ENCODE data around the gene SLC25A13.

Gene SLC25A13

DNA sequence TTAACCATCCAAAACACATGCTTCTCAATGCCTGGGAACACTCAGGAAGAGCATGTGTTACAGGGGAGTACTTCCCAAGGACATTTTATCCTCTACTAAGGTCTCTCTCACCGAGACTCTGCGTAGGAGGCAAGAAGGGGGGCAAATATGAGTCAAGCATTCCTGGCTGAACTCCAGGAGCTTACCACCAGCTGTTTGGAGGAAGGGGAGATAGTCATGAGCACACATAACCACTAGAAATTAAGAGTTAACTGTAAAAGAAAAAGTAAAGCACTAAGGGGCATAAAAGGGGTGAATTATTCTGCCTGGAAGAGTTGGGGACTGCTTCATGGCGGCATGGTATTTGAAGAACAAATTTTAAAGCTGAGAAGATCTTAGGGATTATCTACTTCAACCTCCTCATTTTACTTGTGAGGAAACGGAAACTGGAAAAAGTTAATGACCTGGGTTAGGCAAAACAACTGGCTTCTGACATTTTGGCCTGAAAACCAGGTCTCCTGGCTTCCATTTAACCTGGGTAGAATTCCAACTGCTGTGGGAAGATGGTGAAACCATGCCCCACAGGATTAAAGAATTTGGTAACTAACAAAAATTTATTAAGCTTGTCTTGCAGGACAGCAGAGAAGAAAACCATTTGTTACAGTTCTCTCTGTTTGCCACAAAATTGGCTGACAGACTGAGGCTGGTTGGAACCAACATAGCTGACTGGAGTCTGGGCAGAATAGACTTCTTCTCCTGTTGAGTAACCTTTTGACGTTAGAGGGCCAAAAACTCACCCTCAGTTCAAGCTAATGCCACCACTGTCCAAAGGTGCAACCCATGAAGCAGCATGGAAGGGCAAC, 85.5 kb downstream of the SLC25A13 start:
- Mint-ChIP-seq H3K27me3 (no peaks in the 10 kb centered on the region), H3K4me1 (peaks cover 18% of the 10 kb centered on the region), H3K36me3 (peaks cover 26% of the 10 kb centered on the region), H3K4me3 (no peak overlapping the region), H3K9me3 (no peaks in the 10 kb centered on the region), H3K27ac (no peak overlapping the region)
- DNase-seq (ENCODE audit: low spot score in 2 of 2) (no peak), ATAC-seq (ENCODE audit: low read depth) (no peak)

DNA sequence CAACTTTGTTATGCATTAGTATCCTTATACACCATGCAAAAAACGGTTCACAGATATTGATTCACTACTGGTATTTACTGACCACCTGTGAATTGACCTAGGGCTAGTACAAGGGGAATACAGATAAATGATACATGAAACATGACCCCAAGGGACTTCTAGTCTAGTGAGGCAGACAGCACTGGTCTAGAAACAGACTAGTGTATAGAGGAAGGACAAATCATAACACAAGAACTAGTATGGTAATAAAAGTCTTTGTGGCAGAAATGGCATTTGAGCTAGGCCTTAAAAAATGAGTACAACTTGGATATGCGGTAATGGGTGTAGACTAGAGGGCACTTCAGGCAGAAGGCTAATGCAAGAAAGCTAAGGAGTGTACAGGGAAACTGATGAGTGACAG, 86.6 kb downstream of the SLC25A13 start:
- Mint-ChIP-seq H3K4me1 (peaks cover 16% of the 10 kb centered on the region), H3K27ac (peak overlapping the region; percentile 60), H3K4me3 (no peak overlapping the region), H3K9me3 (no peaks in the 10 kb centered on the region), H3K36me3 (peaks cover 29% of the 10 kb centered on the region), H3K27me3 (no peaks in the 10 kb centered on the region)
- ATAC-seq (ENCODE audit: low read depth) (no peak), DNase-seq (ENCODE audit: low spot score in 2 of 2) (no peak)

DNA sequence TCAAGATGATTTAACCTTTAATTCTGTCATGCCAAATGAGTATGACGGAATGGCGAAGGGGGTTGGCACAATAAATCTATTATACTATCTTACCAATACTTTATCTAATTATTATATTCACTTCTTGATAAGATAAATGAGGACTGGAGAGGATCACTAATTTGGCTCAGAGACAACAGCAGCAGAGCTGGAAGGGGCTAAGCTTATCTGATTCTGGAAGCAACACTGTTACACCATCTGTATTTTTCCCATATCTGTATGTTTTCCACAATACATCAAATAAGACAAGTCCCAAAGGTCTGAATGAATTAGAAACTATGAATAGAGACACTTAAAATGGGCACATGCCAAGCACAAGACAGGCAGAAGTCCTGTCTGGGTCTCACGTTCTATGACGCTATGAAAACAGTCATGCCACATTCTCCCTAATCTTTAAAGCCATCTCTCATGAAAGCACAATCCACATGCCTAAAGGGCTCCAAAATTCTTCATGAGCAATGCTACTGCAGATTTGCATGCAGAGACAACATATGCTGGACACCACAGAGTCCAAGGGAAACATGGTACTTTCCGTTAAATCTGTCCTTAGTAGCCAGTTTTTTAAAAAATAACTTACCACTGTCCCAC, 88.3 kb downstream of the SLC25A13 start:
- H3K4me1 Mint-ChIP-seq, result peaks cover 16% of the 10 kb centered on the region
- H3K4me3 Mint-ChIP-seq, result no peak overlapping the region
- ATAC-seq (ENCODE audit: low read depth), result no peak
- no peaks in the 10 kb centered on the region for H3K9me3 Mint-ChIP-seq
- no peaks in the 10 kb centered on the region for H3K27me3 Mint-ChIP-seq
- no peak for DNase-seq (ENCODE audit: low spot score in 2 of 2)
- H3K27ac Mint-ChIP-seq, result no peak overlapping the region
- peaks cover 35% of the 10 kb centered on the region for H3K36me3 Mint-ChIP-seq

DNA sequence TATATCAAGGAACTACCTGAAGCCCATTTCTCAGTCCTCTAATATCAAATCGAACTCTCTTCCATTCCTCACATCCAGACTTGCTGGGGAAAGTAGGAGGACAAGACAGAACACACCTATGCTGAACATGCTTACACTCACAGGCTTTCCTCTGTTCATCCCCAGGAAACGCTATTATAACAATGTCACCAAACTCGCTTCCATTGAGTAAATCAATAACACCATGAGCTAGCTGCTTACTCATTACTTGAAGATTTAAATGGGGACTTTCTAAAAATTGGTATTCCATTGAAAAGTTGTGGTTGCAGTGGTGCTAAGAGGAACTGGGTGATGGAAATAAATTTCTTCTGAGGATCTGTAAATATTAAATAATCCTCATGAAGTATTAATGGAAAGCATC, 88.8 kb downstream of the SLC25A13 start:
- H3K9me3 Mint-ChIP-seq, result no peaks in the 10 kb centered on the region
- H3K27me3 Mint-ChIP-seq, result no peaks in the 10 kb centered on the region
- H3K36me3 Mint-ChIP-seq, result peaks cover 37% of the 10 kb centered on the region
- ATAC-seq (ENCODE audit: low read depth), result no peak
- no peak for DNase-seq (ENCODE audit: low spot score in 2 of 2)
- peaks cover 15% of the 10 kb centered on the region for H3K4me1 Mint-ChIP-seq
- no peak overlapping the region for H3K4me3 Mint-ChIP-seq
- no peak overlapping the region for H3K27ac Mint-ChIP-seq

DNA sequence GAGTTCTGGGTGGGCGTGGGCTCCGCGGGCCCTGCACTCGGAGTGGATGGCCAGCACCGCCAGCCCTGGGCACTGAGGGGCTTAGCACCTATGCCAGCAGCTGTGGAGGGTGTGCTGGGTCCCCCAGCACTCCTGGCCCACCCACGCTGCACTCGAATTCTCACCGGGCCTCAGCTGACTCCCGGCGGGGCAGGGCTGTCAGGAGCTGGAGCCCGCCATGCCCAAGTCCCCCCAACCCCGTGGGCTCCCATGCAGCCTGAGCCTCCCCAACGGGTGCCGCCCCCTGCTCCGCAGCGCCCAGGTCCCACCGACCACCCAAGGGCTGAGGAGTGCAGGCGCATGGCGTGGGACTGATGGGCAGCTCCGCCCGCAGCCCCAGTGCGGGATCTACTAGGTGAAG, 93.1 kb downstream of the SLC25A13 start:
- Mint-ChIP-seq H3K9me3 (no peaks in the 10 kb centered on the region), H3K36me3 (peaks cover 36% of the 10 kb centered on the region), H3K27me3 (no peaks in the 10 kb centered on the region), H3K27ac (no peak overlapping the region), H3K4me1 (peaks cover 3% of the 10 kb centered on the region), H3K4me3 (no peak overlapping the region)
- ATAC-seq (ENCODE audit: low read depth) (no peak), DNase-seq (ENCODE audit: low spot score in 2 of 2) (no peak)

DNA sequence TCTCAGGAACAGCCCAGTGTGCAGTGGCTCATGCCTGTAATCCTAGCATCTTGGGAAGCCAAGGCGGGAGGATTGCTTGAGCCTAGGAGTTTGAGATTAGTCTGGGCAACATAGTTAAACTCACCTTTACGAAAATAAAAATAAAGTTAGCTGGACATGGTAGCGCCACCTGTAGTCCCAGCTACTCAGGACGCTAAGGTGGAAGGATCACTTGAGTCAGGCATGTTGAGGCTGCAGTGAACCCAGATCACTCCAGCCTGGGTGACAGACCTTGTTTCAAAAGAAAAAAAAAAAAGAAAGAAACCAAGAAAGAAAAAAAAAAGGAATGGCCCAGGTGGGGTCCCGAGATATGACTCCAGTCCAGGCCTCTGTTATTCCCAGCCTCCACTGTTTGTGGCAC, 96.6 kb downstream of the SLC25A13 start:
- Mint-ChIP-seq H3K9me3 (no peaks in the 10 kb centered on the region), H3K4me1 (peaks cover 7% of the 10 kb centered on the region)

DNA sequence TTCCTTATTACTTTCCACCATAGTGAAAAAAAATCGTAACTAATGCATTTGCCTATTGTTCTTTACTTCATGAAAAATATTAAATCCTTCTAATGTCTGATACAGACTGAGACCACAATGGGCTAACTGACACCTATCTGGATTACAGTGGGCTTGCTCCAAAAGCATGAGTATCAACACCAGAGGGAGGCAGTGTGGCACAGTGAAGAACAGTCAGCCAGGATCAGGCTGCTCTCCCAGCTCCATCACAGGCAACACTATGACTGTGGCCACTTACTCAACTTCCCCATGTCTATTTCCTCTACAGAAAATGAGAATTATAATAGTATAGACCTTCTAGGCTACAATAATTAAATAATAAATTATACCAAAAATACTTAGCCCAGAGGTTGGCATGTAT, 97.2 kb downstream of the SLC25A13 start:
- no peak overlapping the region for H3K27ac Mint-ChIP-seq
- no peaks in the 10 kb centered on the region for H3K9me3 Mint-ChIP-seq
- ATAC-seq (ENCODE audit: low read depth) (no peak), DNase-seq (ENCODE audit: low spot score in 2 of 2) (no peak)
- peaks cover 19% of the 10 kb centered on the region for H3K36me3 Mint-ChIP-seq
- H3K4me3 Mint-ChIP-seq, result no peak overlapping the region
- no peaks in the 10 kb centered on the region for H3K27me3 Mint-ChIP-seq
- H3K4me1 Mint-ChIP-seq, result peaks cover 8% of the 10 kb centered on the region

More for the DNA sequence above, 96.6 kb downstream of the SLC25A13 start:
- H3K36me3 Mint-ChIP-seq, result peaks cover 23% of the 10 kb centered on the region
- ATAC-seq (ENCODE audit: low read depth) (no peak), DNase-seq (ENCODE audit: low spot score in 2 of 2) (no peak)
- no peak overlapping the region for H3K27ac Mint-ChIP-seq
- H3K4me3 Mint-ChIP-seq, result no peak overlapping the region
- no peaks in the 10 kb centered on the region for H3K27me3 Mint-ChIP-seq

DNA sequence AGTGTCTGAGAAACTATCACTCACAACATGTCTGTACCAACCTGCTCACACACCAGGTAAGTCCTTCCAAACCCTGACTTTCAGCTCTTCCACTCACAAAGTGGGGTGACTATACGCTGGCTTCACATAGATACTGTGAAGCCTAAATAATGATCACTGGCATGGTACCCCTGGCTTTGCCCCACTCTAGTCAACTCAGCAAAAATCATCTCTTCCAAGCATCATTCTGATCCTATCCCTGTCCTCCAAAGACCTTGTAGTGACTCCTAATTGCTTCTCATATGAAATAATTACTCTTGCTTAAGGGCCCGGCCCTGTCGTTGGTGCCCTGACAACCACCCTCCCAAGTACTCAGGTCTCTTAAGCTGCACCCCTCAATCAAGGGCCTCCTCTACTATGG, 97.8 kb downstream of the SLC25A13 start:
- Mint-ChIP-seq H3K9me3 (no peaks in the 10 kb centered on the region), H3K4me1 (peaks cover 11% of the 10 kb centered on the region), H3K27me3 (no peaks in the 10 kb centered on the region), H3K36me3 (peaks cover 16% of the 10 kb centered on the region), H3K4me3 (no peak overlapping the region), H3K27ac (no peak overlapping the region)
- ATAC-seq (ENCODE audit: low read depth) (no peak), DNase-seq (ENCODE audit: low spot score in 2 of 2) (no peak)

DNA sequence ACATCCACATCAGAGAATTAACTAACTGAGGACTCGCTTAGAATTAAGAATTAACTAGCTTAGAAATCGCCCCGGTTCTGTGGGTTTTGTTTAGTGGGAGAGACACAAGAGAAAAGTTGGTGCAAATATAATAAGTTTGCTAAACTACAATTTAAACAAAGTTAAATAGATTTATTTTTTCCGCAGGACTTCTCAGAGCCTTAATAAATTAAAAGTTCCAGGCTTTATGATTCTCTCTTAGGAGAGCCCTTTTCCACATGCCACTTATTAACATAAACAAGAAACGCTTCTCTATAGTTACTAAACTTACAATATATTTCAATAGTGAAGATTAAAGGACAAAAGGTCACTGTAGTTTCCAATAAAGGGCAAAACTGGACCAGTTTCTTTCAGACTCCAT, 100.0 kb downstream of the SLC25A13 start:
- H3K4me1 Mint-ChIP-seq, result peaks cover 14% of the 10 kb centered on the region
- no peak overlapping the region for H3K4me3 Mint-ChIP-seq
- H3K27ac Mint-ChIP-seq, result no peak overlapping the region
- H3K27me3 Mint-ChIP-seq, result no peaks in the 10 kb centered on the region
- no peak for DNase-seq (ENCODE audit: low spot score in 2 of 2)
- H3K9me3 Mint-ChIP-seq, result no peaks in the 10 kb centered on the region
- H3K36me3 Mint-ChIP-seq, result peaks cover 15% of the 10 kb centered on the region
- no peak for ATAC-seq (ENCODE audit: low read depth)

DNA sequence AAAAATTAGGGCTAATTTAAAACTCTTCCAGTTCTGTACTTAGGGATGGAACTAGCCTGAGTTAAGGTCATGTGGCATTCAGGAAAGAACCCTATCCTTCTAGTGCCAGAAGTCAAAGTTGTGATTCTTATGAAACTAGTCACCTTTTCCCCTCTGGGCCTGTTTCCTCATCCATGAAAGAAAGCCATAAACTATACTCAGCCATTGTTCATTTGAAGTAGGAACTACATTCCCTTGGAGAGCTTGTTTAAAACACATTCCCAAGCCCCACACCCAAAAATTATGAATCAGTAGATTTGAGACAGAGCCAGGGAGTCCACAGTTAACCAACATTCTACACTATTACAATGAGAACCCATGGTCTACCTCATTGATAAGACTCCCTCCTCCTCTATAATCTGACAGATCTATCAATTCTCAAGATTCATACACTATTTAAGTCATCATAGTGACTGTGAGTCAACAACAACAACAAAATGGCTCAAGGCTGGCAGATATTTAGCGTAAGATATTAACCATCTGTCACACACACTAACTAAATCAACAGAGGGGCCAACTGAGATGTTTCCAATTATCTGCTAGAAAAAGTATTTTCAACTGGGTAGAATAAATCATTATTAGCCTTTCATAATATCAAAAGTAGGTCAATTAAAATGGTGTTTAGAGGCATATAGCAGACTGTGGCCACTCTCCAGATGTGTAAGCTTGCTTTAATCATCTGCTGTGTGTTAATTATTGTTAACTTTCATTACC, 102.3 kb downstream of the SLC25A13 start:
- Mint-ChIP-seq H3K27ac (no peak overlapping the region), H3K4me1 (peaks cover 14% of the 10 kb centered on the region), H3K27me3 (no peaks in the 10 kb centered on the region), H3K4me3 (no peak overlapping the region), H3K9me3 (peaks cover 3% of the 10 kb centered on the region), H3K36me3 (peaks cover 20% of the 10 kb centered on the region)
- DNase-seq (ENCODE audit: low spot score in 2 of 2) (no peak), ATAC-seq (ENCODE audit: low read depth) (no peak)

DNA sequence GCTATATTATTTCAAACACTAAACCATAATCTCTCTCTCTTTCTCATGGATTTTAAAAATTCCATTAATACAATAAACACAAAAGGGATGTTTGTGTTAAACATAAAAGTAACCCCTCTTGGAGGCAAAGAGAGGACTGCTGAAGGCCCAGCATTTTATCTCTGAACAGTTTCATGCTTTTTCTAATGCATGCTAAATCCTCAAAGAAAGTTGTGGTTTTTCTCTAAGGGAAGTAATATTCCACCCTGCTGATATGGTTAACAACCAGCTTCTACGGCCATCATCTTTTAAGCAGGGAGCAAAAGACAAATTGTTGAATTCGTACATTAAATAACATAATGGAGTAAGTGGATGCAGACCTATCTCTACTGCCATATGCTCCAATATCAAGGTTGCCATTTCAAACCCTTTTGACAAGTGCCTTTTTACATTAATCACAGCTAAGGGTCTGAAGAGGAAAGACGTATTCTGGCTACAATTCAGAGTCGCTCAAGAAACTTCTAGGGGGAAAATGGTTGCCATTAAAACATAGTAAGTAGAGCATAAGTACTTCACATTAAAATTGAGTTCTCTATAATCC, 103.1 kb downstream of the SLC25A13 start:
- peaks cover 13% of the 10 kb centered on the region for H3K36me3 Mint-ChIP-seq
- no peaks in the 10 kb centered on the region for H3K27me3 Mint-ChIP-seq
- H3K27ac Mint-ChIP-seq, result no peak overlapping the region
- peaks cover 3% of the 10 kb centered on the region for H3K9me3 Mint-ChIP-seq
- no peak overlapping the region for H3K4me3 Mint-ChIP-seq
- no peak for ATAC-seq (ENCODE audit: low read depth)
- peaks cover 10% of the 10 kb centered on the region for H3K4me1 Mint-ChIP-seq
- no peak for DNase-seq (ENCODE audit: low spot score in 2 of 2)

DNA sequence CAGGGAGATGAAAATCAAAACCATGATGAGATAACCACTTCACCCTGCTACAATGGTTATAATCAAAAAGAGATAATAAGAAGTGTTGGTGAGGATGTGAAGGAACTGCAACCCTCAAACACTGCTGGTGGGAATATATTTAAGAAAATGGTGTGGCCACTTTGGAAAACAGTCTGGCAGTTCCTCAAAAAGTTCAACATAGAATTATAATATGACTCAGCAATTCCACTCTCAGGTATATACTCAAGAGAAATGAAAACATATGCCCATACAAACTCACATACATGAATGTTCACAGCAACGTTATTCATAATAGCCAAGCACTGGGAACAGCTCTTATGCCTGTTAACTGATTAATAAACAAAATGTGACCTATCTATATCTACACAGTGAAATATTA, 104.8 kb downstream of the SLC25A13 start:
- peaks cover 3% of the 10 kb centered on the region for H3K9me3 Mint-ChIP-seq
- peaks cover 12% of the 10 kb centered on the region for H3K36me3 Mint-ChIP-seq
- ATAC-seq (ENCODE audit: low read depth), result no peak
- peaks cover 10% of the 10 kb centered on the region for H3K4me1 Mint-ChIP-seq
- H3K4me3 Mint-ChIP-seq, result no peak overlapping the region
- no peaks in the 10 kb centered on the region for H3K27me3 Mint-ChIP-seq
- no peak overlapping the region for H3K27ac Mint-ChIP-seq
- DNase-seq (ENCODE audit: low spot score in 2 of 2), result no peak

DNA sequence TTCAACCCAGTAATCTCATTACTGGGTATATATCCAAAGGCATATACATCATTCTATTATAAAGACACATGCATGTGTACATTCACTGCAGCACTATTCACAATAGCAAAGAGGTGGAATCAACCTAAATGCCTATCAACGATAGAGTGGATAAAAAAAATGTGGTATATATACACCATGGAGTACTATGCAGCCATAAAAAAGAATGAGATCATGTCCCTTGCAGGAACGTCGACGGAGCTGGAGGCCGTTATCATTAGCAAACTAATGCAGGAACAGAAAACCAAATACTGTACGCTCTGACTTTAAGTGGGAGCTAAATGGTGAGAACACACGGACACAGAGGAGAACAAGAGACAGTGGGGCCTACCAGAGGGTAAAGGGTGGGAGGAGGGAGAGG, 105.5 kb downstream of the SLC25A13 start:
- no peak for DNase-seq (ENCODE audit: low spot score in 2 of 2)
- H3K27me3 Mint-ChIP-seq, result no peaks in the 10 kb centered on the region
- ATAC-seq (ENCODE audit: low read depth), result no peak
- peaks cover 3% of the 10 kb centered on the region for H3K9me3 Mint-ChIP-seq
- H3K4me3 Mint-ChIP-seq, result no peak overlapping the region
- peaks cover 12% of the 10 kb centered on the region for H3K36me3 Mint-ChIP-seq
- no peak overlapping the region for H3K27ac Mint-ChIP-seq
- peaks cover 10% of the 10 kb centered on the region for H3K4me1 Mint-ChIP-seq

DNA sequence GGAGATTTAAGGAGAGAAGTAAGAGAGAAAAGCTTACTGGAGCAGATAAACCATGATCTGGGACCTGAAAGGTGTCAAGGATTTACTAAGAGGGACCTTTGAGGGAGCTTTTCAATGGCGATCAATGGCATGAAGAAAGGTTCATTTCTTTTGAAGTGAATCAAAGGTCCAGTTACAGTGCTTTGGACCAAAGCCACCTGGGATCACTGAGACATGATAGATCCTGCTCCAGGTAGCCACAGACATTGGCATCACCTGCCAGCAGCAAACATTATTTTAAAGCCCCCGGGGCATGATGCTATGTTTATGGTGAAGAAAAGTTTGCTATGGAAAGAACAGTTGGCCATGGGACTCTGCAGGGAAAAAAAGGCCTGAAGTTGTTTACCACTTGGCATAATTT, 109.4 kb downstream of the SLC25A13 start:
- peaks cover under 1% of the 10 kb centered on the region for H3K4me1 Mint-ChIP-seq
- H3K4me3 Mint-ChIP-seq, result no peak overlapping the region
- H3K27ac Mint-ChIP-seq, result no peak overlapping the region
- DNase-seq (ENCODE audit: low spot score in 2 of 2) (no peak), ATAC-seq (ENCODE audit: low read depth) (no peak)
- peaks cover 15% of the 10 kb centered on the region for H3K36me3 Mint-ChIP-seq
- peaks cover 3% of the 10 kb centered on the region for H3K9me3 Mint-ChIP-seq
- H3K27me3 Mint-ChIP-seq, result no peaks in the 10 kb centered on the region

All from memory B cell (primary cell).